ENCODE measurements around the gene MIPOL1.

GRCh38 chr14:37215345-37215744 lies 17.6 kb downstream of the MIPOL1 start:
- TF ChIP-seq CTCF (CRISPR knock-in tag; IDR thresholded peaks at IDR 0.05) (no peak), YY1 (IDR thresholded peaks at IDR 0.05; ENCODE audit: insufficient read depth, insufficient replicate concordance, low read depth, low read length) (no peak), GABPB1 (CRISPR knock-in tag; IDR thresholded peaks at IDR 0.05) (no peak), TCF12 (IDR thresholded peaks at IDR 0.05) (no peak), TCF12 (CRISPR knock-in tag; IDR thresholded peaks at IDR 0.05) (no peak), HOMEZ (CRISPR knock-in tag; IDR thresholded peaks at IDR 0.05; ENCODE audit: low read depth) (no peak), NONO (IDR thresholded peaks at IDR 0.05) (no peak), NONO (CRISPR knock-in tag; conservative IDR thresholded peaks at IDR 0.05) (no peak), CREB1 (IDR thresholded peaks at IDR 0.05) (peak; percentile 54; the same call in 1 of the 2 replicates), CREB1 (CRISPR knock-in tag; IDR thresholded peaks at IDR 0.05) (no peak), RAD51 (IDR thresholded peaks at IDR 0.05; ENCODE audit: borderline replicate concordance) (no peak), ESRRA (CRISPR knock-in tag; IDR thresholded peaks at IDR 0.05; ENCODE audit: low read depth) (no peak), ZNF143 (CRISPR knock-in tag; IDR thresholded peaks at IDR 0.05) (no peak), PREB (CRISPR knock-in tag; IDR thresholded peaks at IDR 0.05) (no peak)
